DND-41 (cell line): ENCODE data around the gene C3orf20.

Experiments used
- ATAC-seq: fragments of 200-7000 bp; cut with Tn5 transposase; 3 replicates; pipeline ENCODE4 v1.9.1; 2021; ENCODE audit warnings: low read depth; ENCODE audit not compliant: insufficient read depth
- DNase-seq: peaks from one replicate; pipeline ENCODE4 v3.0.0-alpha.2; 2020
- H2AFZ ChIP-seq: 2 replicates; pipeline ENCODE4 v1.6.0; 2012; ENCODE audit warnings: low read depth, low read length
- H3K27ac ChIP-seq: 2 replicates; pipeline ENCODE4 v1.5.1; 2012; ENCODE audit warnings: low read length, inconsistent platforms
- H3K27me3 ChIP-seq: fragments of 200-600 bp; sonication (generic); 2 replicates; pipeline ENCODE4 v1.6.0; 2012; ENCODE audit warnings: low read length, mild to moderate bottlenecking, inconsistent platforms; ENCODE audit not compliant: insufficient read depth, poor library complexity
- H3K36me3 ChIP-seq: 2 replicates; pipeline ENCODE4 v1.5.1; 2012; ENCODE audit warnings: low read length, inconsistent platforms; ENCODE audit not compliant: insufficient read depth
- H3K4me1 ChIP-seq: 2 replicates; pipeline ENCODE4 v1.5.1; 2012; ENCODE audit warnings: mild to moderate bottlenecking, low read length; ENCODE audit not compliant: insufficient read depth
- H3K4me2 ChIP-seq: 2 replicates; pipeline ENCODE4 v1.6.0; 2012; ENCODE audit warnings: mild to moderate bottlenecking, moderate library complexity, low read length, inconsistent platforms; ENCODE audit not compliant: insufficient read depth
- H3K4me3 ChIP-seq, 2 experiments: fragments of 200-600 bp in 1 of 2; shearing (Covaris generic) in 1 of 2; 2 replicates each; pipeline ENCODE4 v1.5.1; 2012 to 2016; ENCODE audit warnings: inconsistent platforms in 2 of 2, low read length in 2 of 2, mild to moderate bottlenecking in 2 of 2, low read depth in 1 of 2, moderate library complexity in 1 of 2
- H3K79me2 ChIP-seq: 2 replicates; pipeline ENCODE4 v1.6.0; 2012; ENCODE audit warnings: low read length, inconsistent platforms; ENCODE audit not compliant: insufficient read depth
- H3K9ac ChIP-seq: 2 replicates; pipeline ENCODE4 v1.6.0; 2012; ENCODE audit warnings: low read depth, mild to moderate bottlenecking, inconsistent platforms, low read length, moderate library complexity
- H3K9me3 ChIP-seq: 2 replicates; pipeline ENCODE4 v1.5.1; 2012; ENCODE audit warnings: low read length, moderate library complexity, mild to moderate bottlenecking, inconsistent platforms; ENCODE audit not compliant: insufficient read depth, severe bottlenecking
- H4K20me1 ChIP-seq: 2 replicates; pipeline ENCODE4 v1.6.0; 2012; ENCODE audit warnings: low read length; ENCODE audit not compliant: insufficient read depth
- EZH2 ChIP-seq: IDR thresholded peaks from 3 replicates; pipeline ENCODE4 v1.6.1; 2012; ENCODE audit warnings: borderline replicate concordance, low read depth, mild to moderate bottlenecking, moderate library complexity, low read length, inconsistent platforms; ENCODE audit not compliant: severe bottlenecking
- TF ChIP-seq, protein P1 (sequence below): IDR thresholded peaks from 2 replicates; pipeline ENCODE4 v1.5.1; 2012; ENCODE audit warnings: borderline replicate concordance, low read length, moderate library complexity, mild to moderate bottlenecking; ENCODE audit not compliant: poor library complexity, severe bottlenecking; ENCODE audit errors: extremely low read depth

The C3orf20 gene

DNA sequence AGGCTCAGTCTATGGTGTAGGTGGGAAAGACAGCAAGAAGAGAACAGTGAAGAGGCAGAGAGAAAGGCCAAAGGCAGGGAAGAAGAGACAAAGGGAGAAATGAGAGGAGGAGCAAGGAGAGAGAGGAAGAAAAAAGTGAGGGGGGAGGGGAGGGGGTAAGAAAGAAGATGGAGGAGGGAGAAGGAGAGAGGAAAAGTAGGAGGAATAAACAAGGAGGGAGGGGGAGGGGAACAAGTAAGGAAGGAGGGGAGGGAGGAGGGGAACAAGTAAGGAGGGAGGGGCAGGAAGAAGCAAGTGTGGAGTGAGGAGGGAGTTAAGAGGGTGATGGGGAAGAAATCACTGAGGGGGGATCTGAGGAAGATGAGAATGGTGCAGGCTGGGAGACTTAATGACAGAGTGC, 98.3 kb downstream of the C3orf20 start:
- ATAC-seq (no peak), DNase-seq (no peak)
- Histone ChIP-seq H2AFZ (no peak overlapping the region), H3K79me2 (no peaks in the 10 kb centered on the region), H3K9ac (no peak overlapping the region), H3K36me3 (no peaks in the 10 kb centered on the region), H3K4me3 (no peak overlapping the region), H3K27ac (no peak overlapping the region), H3K4me1 (peaks cover 3% of the 10 kb centered on the region; the same call in 1 of the 2 replicates), H4K20me1 (no peaks in the 10 kb centered on the region), H3K27me3 (no peaks in the 10 kb centered on the region), H3K9me3 (no peaks in the 10 kb centered on the region), H3K4me2 (no peak overlapping the region)
- TF ChIP-seq, protein P1, sequence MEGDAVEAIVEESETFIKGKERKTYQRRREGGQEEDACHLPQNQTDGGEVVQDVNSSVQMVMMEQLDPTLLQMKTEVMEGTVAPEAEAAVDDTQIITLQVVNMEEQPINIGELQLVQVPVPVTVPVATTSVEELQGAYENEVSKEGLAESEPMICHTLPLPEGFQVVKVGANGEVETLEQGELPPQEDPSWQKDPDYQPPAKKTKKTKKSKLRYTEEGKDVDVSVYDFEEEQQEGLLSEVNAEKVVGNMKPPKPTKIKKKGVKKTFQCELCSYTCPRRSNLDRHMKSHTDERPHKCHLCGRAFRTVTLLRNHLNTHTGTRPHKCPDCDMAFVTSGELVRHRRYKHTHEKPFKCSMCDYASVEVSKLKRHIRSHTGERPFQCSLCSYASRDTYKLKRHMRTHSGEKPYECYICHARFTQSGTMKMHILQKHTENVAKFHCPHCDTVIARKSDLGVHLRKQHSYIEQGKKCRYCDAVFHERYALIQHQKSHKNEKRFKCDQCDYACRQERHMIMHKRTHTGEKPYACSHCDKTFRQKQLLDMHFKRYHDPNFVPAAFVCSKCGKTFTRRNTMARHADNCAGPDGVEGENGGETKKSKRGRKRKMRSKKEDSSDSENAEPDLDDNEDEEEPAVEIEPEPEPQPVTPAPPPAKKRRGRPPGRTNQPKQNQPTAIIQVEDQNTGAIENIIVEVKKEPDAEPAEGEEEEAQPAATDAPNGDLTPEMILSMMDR: no peak
- no peak for TF ChIP-seq EZH2

DNA sequence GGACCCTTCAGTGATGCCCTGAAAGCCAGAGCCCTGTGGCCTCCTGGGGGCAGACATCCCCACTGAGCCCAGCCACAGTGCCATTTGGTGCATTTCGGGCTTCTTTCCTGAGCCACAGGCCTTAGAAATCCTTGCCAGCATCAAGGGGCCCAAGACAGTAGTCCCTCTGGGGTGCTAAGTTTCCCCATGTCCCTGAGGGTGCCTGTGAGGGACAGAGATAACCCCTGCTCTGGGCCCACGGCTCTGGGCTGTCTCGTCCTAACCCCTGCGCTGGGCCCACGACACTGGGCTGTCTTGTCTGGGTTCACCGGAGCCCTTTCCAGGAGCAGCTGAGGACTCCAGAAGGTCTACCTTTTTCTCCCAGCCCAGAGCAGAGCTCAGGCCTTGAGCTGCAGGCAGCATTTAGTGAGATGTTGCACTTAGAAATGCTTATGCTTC, 98.8 kb downstream of the C3orf20 start:
- Histone ChIP-seq H3K4me1 (no peaks in the 10 kb centered on the region), H3K79me2 (no peaks in the 10 kb centered on the region), H3K36me3 (no peaks in the 10 kb centered on the region), H4K20me1 (no peaks in the 10 kb centered on the region), H2AFZ (no peak overlapping the region), H3K4me3 (no peak overlapping the region), H3K9ac (no peak overlapping the region), H3K27ac (no peak overlapping the region), H3K4me2 (no peak overlapping the region), H3K9me3 (no peaks in the 10 kb centered on the region), H3K27me3 (no peaks in the 10 kb centered on the region)
- TF ChIP-seq, protein P1: no peak
- TF ChIP-seq EZH2: no peak
- ATAC-seq (no peak), DNase-seq (no peak)

DNA sequence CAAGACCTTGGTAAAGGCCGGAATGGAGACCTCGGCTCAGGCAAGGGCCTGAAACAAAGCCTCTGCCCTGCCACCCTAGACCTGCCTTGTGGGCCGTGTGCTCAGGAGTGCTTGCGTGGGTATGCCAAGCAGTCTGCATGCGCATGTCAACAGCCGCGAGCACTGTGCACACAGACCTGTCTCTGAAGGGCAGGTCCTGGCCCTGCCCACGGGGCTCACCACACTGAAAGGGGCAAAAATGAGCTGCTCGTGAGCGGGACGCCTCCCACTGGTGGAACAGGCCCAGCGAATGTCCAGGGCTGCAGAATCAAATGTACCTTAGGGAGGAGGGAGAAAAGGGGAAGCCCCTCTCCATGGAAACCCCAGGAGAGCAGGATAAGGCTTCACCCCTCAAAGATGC, 99.5 kb downstream of the C3orf20 start:
- ATAC-seq: no peak
- Histone ChIP-seq H3K27me3 (no peaks in the 10 kb centered on the region), H2AFZ (no peak overlapping the region), H3K27ac (no peak overlapping the region), H3K4me3 (no peak overlapping the region), H3K4me2 (no peak overlapping the region), H3K9me3 (peaks cover 7% of the 10 kb centered on the region), H3K36me3 (no peaks in the 10 kb centered on the region), H3K4me1 (no peaks in the 10 kb centered on the region), H3K9ac (no peak overlapping the region), H3K79me2 (no peaks in the 10 kb centered on the region), H4K20me1 (no peaks in the 10 kb centered on the region)
- TF ChIP-seq, protein P1: no peak
- TF ChIP-seq EZH2: no peak
- DNase-seq: no peak

DNA sequence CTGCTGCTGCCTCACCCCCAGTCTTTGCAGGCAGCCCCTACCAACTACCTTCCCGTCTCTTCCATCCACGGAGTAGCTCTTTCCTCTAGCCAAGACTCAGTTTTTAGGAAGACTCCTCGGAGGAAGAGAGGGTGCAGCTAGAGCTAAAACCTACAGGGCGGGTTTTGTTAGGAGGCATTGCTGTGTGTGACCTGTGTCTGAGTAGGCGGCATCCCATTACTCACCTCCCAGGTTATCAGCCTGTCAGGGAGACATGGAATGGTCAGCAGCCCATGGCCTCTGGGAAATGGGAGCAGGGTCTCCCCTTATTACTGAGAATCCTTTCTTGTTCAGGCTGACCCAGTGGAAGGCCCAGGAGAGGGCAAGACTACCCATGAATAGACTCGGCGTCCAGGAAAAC, 100.1 kb downstream of the C3orf20 start:
- DNase-seq (no peak), ATAC-seq (no peak)
- Histone ChIP-seq H3K9me3 (peaks cover 7% of the 10 kb centered on the region), H3K4me2 (no peak overlapping the region), H4K20me1 (no peaks in the 10 kb centered on the region), H3K79me2 (no peaks in the 10 kb centered on the region), H3K27ac (no peak overlapping the region), H3K4me3 (no peak overlapping the region), H2AFZ (no peak overlapping the region), H3K4me1 (no peaks in the 10 kb centered on the region), H3K36me3 (no peaks in the 10 kb centered on the region), H3K9ac (no peak overlapping the region), H3K27me3 (no peaks in the 10 kb centered on the region)
- TF ChIP-seq, protein P1: no peak
- no peak for TF ChIP-seq EZH2
